Measurements from ENCODE around the gene ASPG.
"Not testable (repeated sequence)": the region's sequence is repeated elsewhere in the genome, so short reads cannot be mapped to it uniquely, and the experiment has no call there.

Gene ASPG

GRCh38 chr14:104149617-104150135 lies 64.2 kb downstream of the ASPG start:
- DNase-seq: no peak

GRCh38 chr14:104150136-104151025 lies 64.9 kb downstream of the ASPG start:
- no peak for DNase-seq

GRCh38 chr14:104151026-104151381 lies 65.5 kb downstream of the ASPG start:
- no peak for DNase-seq

- no peak for DNase-seq
Measured at GRCh38 chr14:104151566-104152245, 66.2 kb downstream of the ASPG start.

GRCh38 chr14:104152246-104152575 lies 66.7 kb downstream of the ASPG start:
- DNase-seq: no peak

- DNase-seq: no peak
Measured at GRCh38 chr14:104152686-104153393, 67.3 kb downstream of the ASPG start.

GRCh38 chr14:104153394-104153755 lies 67.9 kb downstream of the ASPG start:
- DNase-seq: not testable (repeated sequence)

GRCh38 chr14:104154246-104154645 lies 68.7 kb downstream of the ASPG start:
- DNase-seq: no peak

- no peak for DNase-seq
Measured at GRCh38 chr14:104155513-104155912, 70.0 kb downstream of the ASPG start.

- DNase-seq: no peak
Measured at GRCh38 chr14:104156142-104156541, 70.6 kb downstream of the ASPG start.

GRCh38 chr14:104157016-104157928 lies 71.8 kb downstream of the ASPG start:
- no peak for DNase-seq

- no peak for DNase-seq
Measured at GRCh38 chr14:104158827-104159798, 73.6 kb downstream of the ASPG start.

- no peak for DNase-seq
Measured at GRCh38 chr14:104159990-104160389, 74.5 kb downstream of the ASPG start.

GRCh38 chr14:104161602-104162367 lies 76.3 kb downstream of the ASPG start:
- DNase-seq: no peak

GRCh38 chr14:104162495-104162894 lies 77.0 kb downstream of the ASPG start:
- DNase-seq: no peak

GRCh38 chr14:104163541-104163940 lies 78.0 kb downstream of the ASPG start:
- no peak for DNase-seq

GRCh38 chr14:104164041-104164440 lies 78.5 kb downstream of the ASPG start:
- no peak for DNase-seq

- DNase-seq: no peak
Measured at GRCh38 chr14:104164512-104164911, 79.0 kb downstream of the ASPG start.
